Measurements from ENCODE around the gene NDUFV1. TPM values are rescaled to one million over a fixed set of nuclear protein-coding genes. Genes with fewer than 3 reads are reported as not detected.
"Not testable (repeated sequence)": the region's sequence is repeated elsewhere in the genome, so short reads cannot be mapped to it uniquely, and the experiment has no call there.

The NDUFV1 gene
- total and polyA plus RNA-seq, 2 of the 4 experiments (the other 2 are of a cell fraction): 120 to 133 TPM

DNA sequence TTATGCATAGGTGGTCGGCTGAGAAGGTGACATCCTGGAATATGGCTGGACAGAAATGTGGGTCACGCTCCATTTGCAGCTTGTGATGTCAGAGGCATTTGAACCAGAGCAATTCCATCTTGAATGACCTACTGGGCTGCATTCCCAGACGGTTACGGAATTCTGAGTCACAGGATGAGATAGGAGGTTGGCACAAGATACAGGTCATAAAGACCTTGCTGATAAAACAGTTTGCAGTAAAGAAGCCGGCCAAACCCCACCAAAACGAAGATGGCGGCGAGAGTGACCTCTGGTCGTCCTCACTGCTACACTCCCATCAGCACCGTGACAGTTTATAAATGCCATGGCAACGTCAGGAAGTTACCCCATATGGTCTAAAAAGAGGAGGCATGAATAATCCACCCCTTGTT is 43.0 kb upstream of the NDUFV1 start:
- H3K9me3 ChIP-seq (ENCODE audit: control insufficient read depth, insufficient read depth, low read length); H2AK5ac ChIP-seq (ENCODE audit: low read depth, low read length); H3K79me1 ChIP-seq (ENCODE audit: low read depth in 1 of 2, low read length in 2 of 2); H2BK15ac ChIP-seq (ENCODE audit: low read depth, low read length); dilution Hi-C loops (cut with HindIII; ENCODE audit: low sequenced_read_pairs, unreplicated experiment); H3K4me2 ChIP-seq (ENCODE audit: low read depth, low read length); BruUV-seq (replicated peaks); H3K36me3 ChIP-seq (ENCODE audit: control insufficient read depth, insufficient read depth, low read length); H4K20me1 ChIP-seq (ENCODE audit: insufficient read depth, low read length); H3K9me1 ChIP-seq (ENCODE audit: insufficient read depth, low read length); H2BK5ac ChIP-seq (ENCODE audit: low read depth, low read length, poor library complexity, severe bottlenecking); H3K23ac ChIP-seq (ENCODE audit: low read depth, low read length); H3K14ac ChIP-seq (replicated peaks; ENCODE audit: low read depth, low read length); in situ Hi-C loops (cut with MboI; ENCODE audit: low sequenced_read_pairs); H3K4ac ChIP-seq (ENCODE audit: low read depth, low read length); POLR2A ChIA-PET (ENCODE audit: unreplicated experiment); H4K5ac ChIP-seq (ENCODE audit: low read depth, low read length); H3K18ac ChIP-seq (ENCODE audit: low read depth, low read length); H4K91ac ChIP-seq (ENCODE audit: insufficient read depth, low read depth, low read length); H3K27me3 ChIP-seq (ENCODE audit: control insufficient read depth, insufficient read depth, low read length); H3K4me3 ChIP-seq (ENCODE audit: insufficient read depth, low read depth, low read length); H3K9ac ChIP-seq (ENCODE audit: low read depth, low read length); H3K27ac ChIP-seq (ENCODE audit: insufficient read depth, low read length); H3K56ac ChIP-seq (ENCODE audit: extremely low read depth, insufficient read depth, low read length); H2BK20ac ChIP-seq (ENCODE audit: low read depth, low read length); H3K4me1 ChIP-seq (ENCODE audit: control insufficient read depth, insufficient read depth, low read length); H4K8ac ChIP-seq (ENCODE audit: low read depth in 2 of 2, low read length in 2 of 2): not testable (repeated sequence)
- intact Hi-C loops (cut with micrococcal nuclease): loop anchor here (1.0 kb wide), 1 partner anchor 34 kb away; no protein-coding TSS in a partner anchor
- H2AFZ ChIP-seq (replicated peaks; ENCODE audit: low read length, poor library complexity): peak overlapping the region; percentile 53
- TF ChIP-seq CEBPB (IDR thresholded peaks at IDR 0.05; ENCODE audit: low read depth, low read length) (peak; percentile 52), BHLHE40 (IDR thresholded peaks at IDR 0.05; ENCODE audit: low read depth, low read length) (peak; percentile 79), FOS (IDR thresholded peaks at IDR 0.05; ENCODE audit: low read depth, low read length) (peak; percentile 77)
- TF ChIP-seq, protein P1, sequence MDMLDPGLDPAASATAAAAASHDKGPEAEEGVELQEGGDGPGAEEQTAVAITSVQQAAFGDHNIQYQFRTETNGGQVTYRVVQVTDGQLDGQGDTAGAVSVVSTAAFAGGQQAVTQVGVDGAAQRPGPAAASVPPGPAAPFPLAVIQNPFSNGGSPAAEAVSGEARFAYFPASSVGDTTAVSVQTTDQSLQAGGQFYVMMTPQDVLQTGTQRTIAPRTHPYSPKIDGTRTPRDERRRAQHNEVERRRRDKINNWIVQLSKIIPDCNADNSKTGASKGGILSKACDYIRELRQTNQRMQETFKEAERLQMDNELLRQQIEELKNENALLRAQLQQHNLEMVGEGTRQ (IDR thresholded peaks at IDR 0.05; ENCODE audit: low read depth, low read length): peak; percentile 19; the same call in 1 of the 2 replicates
- 37% methylated on average over 4 of the region's 11 CpGs; no CpG with 5 or more reads in 1 of the 2 experiments for WGBS, 2 experiments (ENCODE audit: extremely low coverage in 2 of 2, insufficient read length in 1 of 2)
- DNase-seq (peak; percentile 96), ATAC-seq (ENCODE audit: low read depth) (peak; percentile 85)
- H2BK120ac ChIP-seq (ENCODE audit: low read depth, low read length): peak overlapping the region; percentile 16; the same call in 1 of the 2 replicates
- peak overlapping the region; percentile 9 for H2AK9ac ChIP-seq (replicated peaks; ENCODE audit: low read depth, low read length, poor library complexity)
- CTCF ChIA-PET: interaction anchor here (0.7 to 1.4 kb wide), 2 partner anchors 15 to 50 kb away, joined by 3 to 6 read pairs; no protein-coding TSS in a partner anchor
